Activated CD4-positive, alpha-beta T cell treated with anti-CD3 and anti-CD28 coated beads for 24 hours (primary cell): Measurements from ENCODE around the gene USP53.
"Not testable (repeated sequence)": the region's sequence is repeated elsewhere in the genome, so short reads cannot be mapped to it uniquely, and the experiment has no call there.

Experiments used
- DNase-seq, 2 donors: peaks; one replicate each; pipeline ENCODE4 v3.0.0-alpha.2; 2020; ENCODE audit warnings: low read depth in 2 of 2

Gene USP53

GRCh38 chr4:119228406-119228805 is 15.9 kb downstream of the USP53 start:
- DNase-seq = no peak

- no peak for DNase-seq
Measured at GRCh38 chr4:119229908-119230687, 17.6 kb downstream of the USP53 start.

GRCh38 chr4:119231491-119231890 is 19.0 kb downstream of the USP53 start:
- no peak for DNase-seq

- DNase-seq = no peak
Measured at GRCh38 chr4:119232286-119232685, 19.8 kb downstream of the USP53 start.

GRCh38 chr4:119233191-119233590 is 20.7 kb downstream of the USP53 start:
- no peak for DNase-seq

GRCh38 chr4:119233750-119234149 is 21.2 kb downstream of the USP53 start:
- DNase-seq = no peak

GRCh38 chr4:119237201-119237600 is 24.7 kb downstream of the USP53 start:
- no peak for DNase-seq

GRCh38 chr4:119237642-119238041 is 25.1 kb downstream of the USP53 start:
- no peak for DNase-seq

GRCh38 chr4:119238068-119238722 is 25.7 kb downstream of the USP53 start:
- no peak for DNase-seq

- no peak for DNase-seq
Measured at GRCh38 chr4:119240128-119240527, 27.6 kb downstream of the USP53 start.

- DNase-seq = no peak
Measured at GRCh38 chr4:119240568-119240967, 28.1 kb downstream of the USP53 start.

GRCh38 chr4:119242417-119242816 is 29.9 kb downstream of the USP53 start:
- no peak for DNase-seq

- no peak for DNase-seq
Measured at GRCh38 chr4:119243868-119244267, 31.4 kb downstream of the USP53 start.

- no peak for DNase-seq
Measured at GRCh38 chr4:119244344-119244743, 31.8 kb downstream of the USP53 start.

- DNase-seq = no peak
Measured at GRCh38 chr4:119244832-119245231, 32.3 kb downstream of the USP53 start.

GRCh38 chr4:119246177-119246733 is 33.7 kb downstream of the USP53 start:
- DNase-seq = no peak

- DNase-seq = not testable (repeated sequence)
Measured at GRCh38 chr4:119251037-119251436, 38.5 kb downstream of the USP53 start.

GRCh38 chr4:119255223-119255622 is 42.7 kb downstream of the USP53 start:
- DNase-seq = not testable (repeated sequence)

GRCh38 chr4:119260528-119260927 is 48.0 kb downstream of the USP53 start:
- no peak for DNase-seq

GRCh38 chr4:119261986-119262385 is 49.5 kb downstream of the USP53 start:
- no peak for DNase-seq

GRCh38 chr4:119264743-119265142 is 52.2 kb downstream of the USP53 start:
- DNase-seq = no peak

GRCh38 chr4:119266153-119266552 is 53.6 kb downstream of the USP53 start:
- no peak for DNase-seq

- no peak for DNase-seq
Measured at GRCh38 chr4:119268466-119268865, 56.0 kb downstream of the USP53 start.
